GDM1 (cell line): ENCODE data around the gene JADE1.

ENCODE experiments used
- DNase-seq: peaks from one replicate; lab custom pipeline; 2025; lab: John Stamatoyannopoulos, UW

The JADE1 gene

GRCh38 chr4:128809477-128810330 is at the start of gene JADE1:
JADE1 (plus strand) TSS chr4:128809700; CDS start chr4:128831759, 22,059 bp downstream.
- DNase-seq, result peak; percentile 93

GRCh38 chr4:128766781-128767180 is 42.7 kb upstream of the JADE1 start:
- DNase-seq, result no peak

DNA sequence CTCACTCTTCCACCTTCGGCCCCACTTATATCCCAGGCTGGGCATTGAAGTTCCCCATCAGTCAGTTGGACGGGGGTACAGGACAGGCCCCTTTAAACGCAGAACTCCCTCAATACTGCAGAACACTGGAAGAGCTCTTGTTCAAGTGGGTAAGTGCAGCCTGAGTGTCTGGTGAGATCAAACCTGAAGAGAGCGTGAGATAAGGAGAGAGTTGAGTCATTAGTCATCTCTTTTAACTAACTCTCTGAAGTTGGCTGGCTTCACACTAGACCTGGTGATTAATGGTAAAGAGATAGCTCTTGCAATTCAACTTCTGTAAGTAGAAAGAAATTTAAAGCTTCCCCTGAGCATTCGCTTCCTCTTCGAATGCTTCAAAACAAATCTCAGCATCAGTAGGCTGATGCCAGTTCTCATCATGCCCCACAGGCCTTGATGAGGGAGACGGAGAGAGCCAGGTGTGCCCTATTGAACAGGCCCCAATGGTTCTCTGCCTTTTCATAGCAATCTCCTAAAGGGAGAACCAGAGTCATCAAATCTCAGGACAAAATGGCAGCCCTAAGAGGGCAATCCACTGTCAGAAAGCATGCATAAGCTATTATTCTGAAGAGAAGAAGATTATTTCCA is 41.0 kb upstream of the JADE1 start:
- no peak for DNase-seq

GRCh38 chr4:128769011-128769410 is 40.5 kb upstream of the JADE1 start:
- no peak for DNase-seq

GRCh38 chr4:128770807-128771206 is 38.7 kb upstream of the JADE1 start:
- DNase-seq, result no peak

- no peak for DNase-seq
Observed at GRCh38 chr4:128775477-128775876, 34.0 kb upstream of the JADE1 start.

DNA sequence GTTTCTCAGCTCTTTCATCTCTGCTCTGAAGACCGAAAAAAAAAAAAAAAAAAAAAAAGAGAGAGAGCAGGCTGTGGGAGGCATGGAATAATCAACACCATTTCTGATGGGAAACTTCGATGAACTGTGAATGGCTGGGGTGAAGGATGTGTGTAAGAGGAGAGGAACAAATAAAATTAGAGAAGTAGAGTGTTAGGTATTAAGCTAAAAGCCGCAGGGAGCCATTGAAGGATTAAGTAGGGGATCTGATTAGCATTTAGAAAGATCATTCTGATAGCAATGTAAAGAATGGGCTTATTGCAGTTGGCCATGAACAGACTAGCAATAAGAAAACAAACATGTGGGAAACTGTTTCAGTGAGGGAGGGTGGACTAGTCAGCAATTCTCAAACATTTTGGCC is 33.6 kb upstream of the JADE1 start:
- DNase-seq, result no peak

- no peak for DNase-seq
Observed at GRCh38 chr4:128776794-128777216, 32.7 kb upstream of the JADE1 start.

GRCh38 chr4:128780688-128781087 is 28.8 kb upstream of the JADE1 start:
- DNase-seq, result no peak

- peak; percentile 8 for DNase-seq
Observed at GRCh38 chr4:128782076-128782715, 27.3 kb upstream of the JADE1 start.

DNA sequence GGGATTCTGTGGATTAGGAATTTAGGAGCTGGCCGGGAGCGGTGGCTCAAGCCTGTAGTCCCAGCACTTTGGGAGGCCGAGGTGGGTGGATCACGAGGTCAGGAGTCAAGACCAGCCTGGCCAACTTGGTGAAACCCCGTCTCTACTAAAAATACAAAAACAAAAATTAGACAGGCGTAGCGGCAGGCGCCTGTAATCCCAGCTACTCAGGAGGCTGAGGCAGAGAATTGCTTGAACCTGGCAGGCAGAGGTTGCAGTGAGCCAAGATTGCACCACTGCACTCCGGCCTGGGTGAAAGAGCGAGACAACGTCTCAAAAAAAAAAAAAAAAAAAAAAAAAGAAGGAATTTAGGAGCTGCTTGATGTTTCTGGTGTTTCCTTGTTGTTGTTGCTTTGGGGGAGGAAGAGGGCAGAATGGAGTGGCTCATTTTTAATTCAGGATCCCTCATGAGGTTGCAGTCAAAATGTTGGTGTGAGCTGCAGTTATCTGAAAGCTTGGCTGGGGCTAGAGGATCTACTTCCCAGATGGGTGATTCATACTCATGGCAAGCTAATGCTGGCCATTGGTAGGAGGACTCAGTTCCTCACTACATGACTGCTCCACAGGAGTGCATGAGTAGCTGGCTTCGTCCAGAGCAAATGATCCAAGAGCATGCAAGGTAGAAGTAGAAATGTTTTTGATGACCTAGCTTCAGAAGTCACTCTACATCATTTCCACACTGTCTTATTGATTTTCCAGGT is 26.5 kb upstream of the JADE1 start:
- no peak for DNase-seq

DNA sequence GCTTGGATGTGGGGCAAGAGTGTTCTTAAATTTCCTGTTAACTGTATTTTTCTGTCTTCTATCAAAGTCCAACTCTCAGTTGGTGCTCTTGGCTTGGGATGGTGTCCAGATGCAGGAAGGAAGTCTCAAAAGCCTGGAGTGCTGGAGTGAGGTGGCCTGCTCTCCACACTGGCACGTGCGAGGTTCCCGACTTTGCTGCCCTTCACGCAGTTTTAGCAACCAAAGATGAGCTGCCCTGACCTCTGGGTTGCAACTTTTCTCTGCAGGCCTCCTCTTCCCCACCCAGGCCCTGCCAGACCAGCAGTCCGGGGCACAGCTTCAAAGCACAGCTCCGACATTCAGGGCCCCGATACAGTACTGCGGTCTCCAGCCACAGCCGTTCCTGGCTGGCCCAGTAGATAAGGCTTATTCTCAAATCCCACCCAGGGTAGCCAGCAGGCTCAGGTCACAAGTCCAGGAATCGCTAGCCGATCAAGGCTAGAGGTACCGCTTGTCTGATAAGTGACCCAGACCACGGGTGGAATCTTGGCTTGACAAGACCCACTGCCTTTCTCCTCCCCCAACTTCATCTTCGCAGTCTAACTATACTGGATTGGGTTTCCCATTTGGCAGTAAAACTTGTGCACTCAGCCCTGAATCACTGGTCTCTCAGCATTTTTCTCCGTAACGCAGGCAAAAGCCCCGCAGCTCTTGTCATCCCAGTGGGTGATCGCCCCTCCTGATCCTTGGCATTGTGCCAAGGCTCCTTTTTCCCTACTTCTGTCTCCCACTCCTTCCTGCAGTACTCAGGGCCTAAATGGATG is 21.8 kb upstream of the JADE1 start:
- no peak for DNase-seq

GRCh38 chr4:128793859-128794672 is 15.4 kb upstream of the JADE1 start:
- DNase-seq, result no peak

DNA sequence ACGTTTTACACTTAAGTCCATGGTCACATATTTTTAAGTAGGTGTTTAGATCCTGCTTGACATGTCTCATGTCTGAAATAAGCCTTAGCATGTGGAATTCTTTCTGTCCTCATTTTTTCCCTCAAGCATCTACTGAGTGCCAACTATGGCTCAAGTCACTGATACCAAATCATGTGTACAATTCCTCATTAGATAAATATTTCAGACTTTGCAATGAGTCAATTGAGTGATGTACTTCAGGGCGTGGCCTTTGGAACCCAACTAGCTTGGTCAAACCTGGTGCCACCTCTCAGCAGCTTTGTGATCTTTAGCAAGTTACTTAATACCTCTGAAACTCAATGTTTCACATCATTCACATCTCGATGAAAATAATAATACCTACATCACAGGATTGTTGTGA is 12.6 kb upstream of the JADE1 start:
- no peak for DNase-seq

GRCh38 chr4:128800284-128800683 is 9.2 kb upstream of the JADE1 start:
- no peak for DNase-seq

- no peak for DNase-seq
Observed at GRCh38 chr4:128800701-128801284, 8.7 kb upstream of the JADE1 start.

GRCh38 chr4:128802680-128803628 is 6.5 kb upstream of the JADE1 start:
- DNase-seq, result no peak

GRCh38 chr4:128803783-128804182 is 5.7 kb upstream of the JADE1 start:
- no peak for DNase-seq

DNA sequence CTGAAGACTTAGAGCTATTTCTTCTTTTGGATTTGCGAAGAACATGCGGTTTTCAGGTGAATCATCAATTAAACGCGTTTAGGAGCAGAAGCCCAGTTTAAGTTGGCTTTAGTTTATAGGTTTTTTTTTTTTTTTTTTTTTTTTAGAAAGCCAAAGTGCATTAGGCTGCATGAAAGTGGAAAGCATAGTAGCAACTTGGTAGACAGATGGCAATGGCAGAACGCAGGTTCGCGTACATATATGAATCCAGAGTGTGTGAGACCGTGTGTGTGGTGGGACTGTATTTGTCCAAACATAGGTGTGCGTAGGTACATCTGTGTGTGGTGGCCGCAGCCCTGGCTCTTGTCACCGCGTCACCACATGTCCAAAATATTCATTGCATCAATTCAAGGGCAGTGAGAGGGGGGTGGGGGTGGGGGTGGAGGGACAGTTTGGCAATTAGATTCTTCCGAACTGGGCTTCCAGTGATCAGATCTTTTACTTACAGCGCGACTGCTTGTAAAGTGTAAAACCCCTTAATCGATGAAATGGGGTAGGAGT is 901 bp downstream of the JADE1 start:
- peak; percentile 33 for DNase-seq
